Erythroblast (primary cell): ENCODE measurements around the gene BMPER.

Experiments
- GATA1 ChIP-seq: IDR thresholded peaks from 2 replicates; pipeline ENCODE4 v1.6.1; 2011; ENCODE audit warnings: low read depth, mild to moderate bottlenecking, control low read depth, low read length, moderate library complexity
- POLR2A ChIP-seq: IDR thresholded peaks from 2 replicates; pipeline ENCODE4 v1.6.1; 2011; ENCODE audit warnings: mild to moderate bottlenecking, low read length

DNA sequence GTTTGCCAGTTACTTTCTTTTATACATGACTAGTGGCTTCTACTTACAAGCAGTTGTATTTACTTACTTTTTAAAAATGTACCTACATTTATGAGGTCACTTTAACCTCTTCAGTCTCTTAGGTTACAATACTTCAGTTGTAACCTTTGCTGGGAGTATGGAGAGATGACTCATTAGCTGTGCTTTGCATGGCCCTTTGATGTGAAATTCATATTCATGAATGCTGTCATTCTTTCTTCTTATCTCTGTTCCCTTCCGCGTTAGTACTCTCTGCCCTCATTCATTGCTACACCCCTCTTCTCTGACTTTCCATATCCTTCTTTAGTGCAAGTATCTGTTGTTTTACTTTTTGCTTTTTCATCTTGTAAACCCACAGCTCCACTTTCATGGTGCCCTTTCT lies 164.3 kb downstream of the BMPER start:
- no peak for TF ChIP-seq POLR2A
- no peak for TF ChIP-seq GATA1
